GM12878 (cell line): ENCODE data around the gene C19orf44. TPM values are rescaled to one million over a fixed set of nuclear protein-coding genes. Genes with fewer than 3 reads are reported as not detected.
"Not testable (repeated sequence)": the region's sequence is repeated elsewhere in the genome, so short reads cannot be mapped to it uniquely, and the experiment has no call there.

Experiments
- ATAC-seq: fragments of 200-7000 bp; cut with Tn5 transposase; 3 replicates; pipeline ENCODE4 v1.9.1; 2020; ENCODE audit warnings: mild to moderate bottlenecking, moderate library complexity
- BruUV-seq: library from RNA; stranded (reverse); fragments of 400-500 nt; replicated peaks from 2 replicates; lab custom pipeline; 2021; lab: Mats Ljungman, UMichigan
- CTCF ChIA-PET: fragments of 300-600 bp; sonication (Branson Sonifier 250); formaldehyde crosslinking; extraction: SDS; loops from one replicate; lab custom pipeline; 2021; ENCODE audit warnings: inconsistent platforms; lab: Yijun Ruan, JAX
- POLR2A ChIA-PET: fragments of 350-600 bp; formaldehyde crosslinking; extraction: SDS; loops from one replicate; lab custom pipeline; 2021; ENCODE audit warnings: inconsistent platforms; lab: Charles Lee
- RAD21 ChIA-PET: fragments of 300-600 bp; sonication (Branson Sonifier 250); formaldehyde crosslinking; loops from one replicate; lab custom pipeline; 2023; ENCODE audit warnings: antibody characterized with exemption; ENCODE audit not compliant: unreplicated experiment; lab: Charles Lee
- SMC1A ChIA-PET: fragments of 300-600 bp; sonication (Branson Sonifier 250); formaldehyde crosslinking; loops from one replicate; lab custom pipeline; 2023; ENCODE audit not compliant: unreplicated experiment, uncharacterized antibody; lab: Charles Lee
- DNase-seq: peaks from one replicate; pipeline ENCODE4 v3.0.0-alpha.2; 2011; ENCODE audit warnings: low read depth, low spot score
- FAIRE-seq: peaks from 3 replicates; lab custom pipeline; 2011; peaks lifted over from hg19 to GRCh38; lab: Jason Lieb, UNC
- H2AFZ ChIP-seq: 2 replicates; pipeline ENCODE4 v1.6.0; 2011; ENCODE audit warnings: low read depth, low read length, control low read depth; ENCODE audit not compliant: control insufficient read depth
- H3K27ac ChIP-seq: 2 replicates; pipeline ENCODE4 v1.5.1; 2011; ENCODE audit warnings: control low read depth; ENCODE audit not compliant: control insufficient read depth, insufficient read depth
- H3K27me3 ChIP-seq, 2 experiments: replicated peaks in 1 of 2; 2 replicates each; pipeline versions ENCODE4 v1.6.0 to v1.6.1; 2011; ENCODE audit warnings: low read length in 1 of 2; ENCODE audit not compliant: control insufficient read depth in 2 of 2, insufficient read depth in 2 of 2
- H3K36me3 ChIP-seq, 2 experiments: 2 replicates each; pipeline ENCODE4 v1.5.1; 2011; ENCODE audit warnings: low read length in 1 of 2; ENCODE audit not compliant: control insufficient read depth in 2 of 2, insufficient read depth in 2 of 2
- H3K4me1 ChIP-seq: 2 replicates; pipeline ENCODE4 v1.6.1; 2011; ENCODE audit warnings: mild to moderate bottlenecking, low read length, moderate library complexity, mixed read lengths; ENCODE audit not compliant: control insufficient read depth, insufficient read depth
- H3K4me2 ChIP-seq: 2 replicates; pipeline ENCODE4 v1.6.0; 2011; ENCODE audit warnings: control low read depth; ENCODE audit not compliant: control insufficient read depth, insufficient read depth
- H3K4me3 ChIP-seq: fragments of 200-600 bp; sonication (generic); 2 replicates; pipeline ENCODE4 v1.5.1; 2016
- H3K79me2 ChIP-seq: 2 replicates; pipeline ENCODE4 v1.6.0; 2011; ENCODE audit warnings: low read length; ENCODE audit not compliant: control insufficient read depth, insufficient read depth
- H3K9ac ChIP-seq: 2 replicates; pipeline ENCODE4 v1.8.0; 2011; ENCODE audit warnings: low read length, control low read depth, mixed read lengths; ENCODE audit not compliant: control insufficient read depth, insufficient read depth
- H3K9me3 ChIP-seq: replicated peaks from 3 replicates; pipeline ENCODE4 v1.5.1; 2011; ENCODE audit warnings: mild to moderate bottlenecking, low read length; ENCODE audit not compliant: control insufficient read depth, insufficient read depth
- H4K20me1 ChIP-seq: 2 replicates; pipeline ENCODE4 v1.6.0; 2011; ENCODE audit not compliant: control insufficient read depth, insufficient read depth
- ASH2L ChIP-seq: fragments of 300-600, 200-600 bp; sonication (generic); IDR thresholded peaks from 2 replicates; pipeline ENCODE4 v1.6.1; 2017; ENCODE audit warnings: low read depth, mild to moderate bottlenecking, borderline replicate concordance
- ATF2 ChIP-seq: IDR thresholded peaks from 2 replicates; pipeline ENCODE4 v1.6.1; 2012; ENCODE audit warnings: low read length, inconsistent platforms
- BRCA1 ChIP-seq: IDR thresholded peaks from 2 replicates; pipeline ENCODE4 v1.6.1; 2011; ENCODE audit warnings: low read depth, low read length, improper control_type of control experiment
- CEBPB ChIP-seq, 2 experiments: fragments of 150-350 bp in 1 of 2; IDR thresholded peaks; 2 replicates each; pipeline ENCODE4 v1.6.1; 2012 to 2014; ENCODE audit warnings: low read depth in 2 of 2, low read length in 2 of 2, borderline replicate concordance in 1 of 2, inconsistent platforms in 1 of 2
- E2F4 ChIP-seq: IDR thresholded peaks from 2 replicates; pipeline ENCODE4 v1.6.1; 2012; ENCODE audit warnings: low read depth, low read length, improper control_type of control experiment
- ESRRA ChIP-seq: IDR thresholded peaks from 2 replicates; pipeline ENCODE4 v1.6.1; 2012; ENCODE audit warnings: mild to moderate bottlenecking, low read length, improper control_type of control experiment
- HDGF ChIP-seq: fragments of 450-650 bp; IDR thresholded peaks from 2 replicates; pipeline ENCODE4 v1.6.1; 2016; ENCODE audit warnings: antibody characterized with exemption
- IRF4 ChIP-seq: IDR thresholded peaks from 2 replicates; pipeline ENCODE4 v1.6.1; 2011; ENCODE audit warnings: low read depth, low read length
- MEF2A ChIP-seq: IDR thresholded peaks from 2 replicates; pipeline ENCODE4 v1.6.1; 2011; ENCODE audit warnings: low read depth, mild to moderate bottlenecking, low read length, moderate library complexity; ENCODE audit not compliant: insufficient read depth
- NFXL1 ChIP-seq: fragments of 450-650 bp; IDR thresholded peaks from 2 replicates; pipeline ENCODE4 v1.6.1; 2017; ENCODE audit warnings: antibody characterized with exemption, mild to moderate bottlenecking, borderline replicate concordance
- RB1 ChIP-seq: fragments of 450-650 bp; formaldehyde crosslinking; IDR thresholded peaks from 2 replicates; pipeline ENCODE4 v1.6.1; 2017; ENCODE audit warnings: mild to moderate bottlenecking, borderline replicate concordance
- RCOR1 ChIP-seq: conservative IDR thresholded peaks from 2 replicates; pipeline ENCODE4 v1.6.1; 2012; ENCODE audit warnings: low read depth, low read length, improper control_type of control experiment
- TBL1XR1 ChIP-seq: IDR thresholded peaks from 2 replicates; pipeline ENCODE4 v1.6.1; 2012; ENCODE audit warnings: low read depth, low read length, improper control_type of control experiment
- TCF12 ChIP-seq: IDR thresholded peaks from 2 replicates; pipeline ENCODE4 v1.6.1; 2011; ENCODE audit warnings: low read depth, mild to moderate bottlenecking, low read length
- USF2 ChIP-seq: IDR thresholded peaks from 2 replicates; pipeline ENCODE4 v1.6.1; 2011; ENCODE audit warnings: low read depth, low read length, improper control_type of control experiment, borderline replicate concordance
- ZNF24 ChIP-seq: fragments of 450-650 bp; IDR thresholded peaks from 2 replicates; pipeline ENCODE4 v1.6.1; 2017; ENCODE audit warnings: antibody characterized with exemption, mild to moderate bottlenecking
- WGBS: methylation state at CpG from one replicate; pipeline ENCODE4 v1.1.6; 2016; ENCODE audit warnings: low lambda C conversion rate; ENCODE audit not compliant: insufficient replicate concordance, insufficient coverage; ENCODE audit errors: missing lambda C conversion rate; 5-methylcytosine and 5-hydroxymethylcytosine counted together
- in situ Hi-C: fragments of 300-500 bp; cut with MboI; formaldehyde crosslinking; loops from 9 replicates; pipeline ENCODE4 v1.14.3; 2018; ENCODE audit warnings: mixed read lengths
- intact Hi-C: fragments of 100-400 bp; cut with micrococcal nuclease; formaldehyde crosslinking; loops from one replicate; pipeline ENCODE4 v1.14.2; 2022; ENCODE audit not compliant: unreplicated experiment
- polyA plus RNA-seq, 11 experiments: library from polyadenylated mRNA; depleted of rRNA in 4 of 11; unstranded in 6 of 11; stranded (reverse) in 5 of 11; fragments of >200 nt; fragmentation: Nextera tagmentation in 4 of 11; fragmentation: Illumina TruSeq in 1 of 11; extraction: Ambion mirVana in 4 of 11; extraction: Trizol in 1 of 11; gene quantifications; 1 replicate in 1 of 11; 2 replicates in 10 of 11; pipeline versions ENCODE4 v1.2.1 to v1.2.3, GENCODE V29; 2011 to 2016; ENCODE audit warnings: inconsistent platforms in 2 of 11, missing spikeins in 2 of 11, low read depth in 1 of 11
- total RNA-seq, 4 experiments: library from RNA; depleted of rRNA in 3 of 4; stranded (reverse); fragments of >200 nt in 3 of 4; fragmentation: Illumina TruSeq in 1 of 4; extraction: Trizol in 1 of 4; gene quantifications; 2 replicates each; pipeline versions ENCODE4 v1.2.1 to v1.2.3, GENCODE V29; 2013 to 2021

C19orf44 gene
- total and polyA plus RNA-seq, 10 of the 15 experiments (the other 5 are each of a cell fraction or from before 2014, with no cell fraction given), result 0.26 to 5.2 (median 3.6) TPM

- Histone ChIP-seq H3K27me3 (no peaks in the 10 kb centered on the region), H4K20me1 (no peaks in the 10 kb centered on the region), H3K27ac (0 out of 2 replicates have a peak overlapping the region, but pooled peaks have one; percentile 84), H3K4me2 (peak overlapping the region; percentile 1; the same call in 1 of the 2 replicates), H3K4me3 (no peak overlapping the region), H3K36me3 (peaks cover 0 to 6% of the 10 kb centered on the region in 2 experiments), H3K9ac (no peak overlapping the region), H3K4me1 (peaks cover 38% of the 10 kb centered on the region), H3K9me3 (no peaks in the 10 kb centered on the region), H3K79me2 (peaks cover 17% of the 10 kb centered on the region), H2AFZ (no peak overlapping the region)
- ChIA-PET SMC1A (interaction anchor here (0.5 to 1.7 kb wide), 5 partner anchors 25 to 125 kb away, joined by 3 to 4 read pairs (median 3); no protein-coding TSS in a partner anchor), RAD21 (interaction anchor here (0.5 to 0.8 kb wide), 3 partner anchors 63 to 821 kb away, joined by 3 to 4 read pairs (median 4); no protein-coding TSS in a partner anchor), POLR2A (interaction anchor here (0.6 to 1.3 kb wide), 4 partner anchors 18 to 78 kb away, joined by 3 read pairs; no protein-coding TSS in a partner anchor), CTCF (interaction anchor here (1.3 kb wide), 1 partner anchor 171 kb away, joined by 4 read pairs; the partner anchor contains the start of gene NWD1)
- in situ Hi-C loops, result no loop called here
- no peak for FAIRE-seq
- WGBS, result 98% methylated on average over 4 of the region's 4 CpGs
- BruUV-seq, result no TSS peak
- ATAC-seq, result no peak
- intact Hi-C loops, result loop anchor here (10.0 kb wide), 1 partner anchor 104 kb away; no protein-coding TSS in a partner anchor
- TF ChIP-seq CEBPB (IDR thresholded peaks at IDR 0.05; ENCODE audit: borderline replicate concordance in 1 of 2, low read depth in 2 of 2, low read length in 2 of 2), result no peak
- TF ChIP-seq ESRRA, result no peak
- TF ChIP-seq IRF4, result no peak
- no peak for TF ChIP-seq HDGF
- no peak for TF ChIP-seq TCF12
- TF ChIP-seq NFXL1, result no peak
- TF ChIP-seq ATF2, result no peak
- no peak for TF ChIP-seq USF2
- TF ChIP-seq E2F4, result no peak
- no peak for TF ChIP-seq BRCA1
- TF ChIP-seq TBL1XR1, result no peak
- TF ChIP-seq RB1, result no peak
- TF ChIP-seq MEF2A, result no peak
- TF ChIP-seq ASH2L, result no peak
- no peak for TF ChIP-seq RCOR1
- no peak for TF ChIP-seq ZNF24
- no peak for DNase-seq
Measured at GRCh38 chr19:16548956-16549355, 52.8 kb downstream of the C19orf44 start.

- RAD21 ChIA-PET, H4K20me1 ChIP-seq, in situ Hi-C loops, H3K9me3 ChIP-seq, H3K4me3 ChIP-seq, ATAC-seq, H3K4me2 ChIP-seq, H2AFZ ChIP-seq, H3K79me2 ChIP-seq, H3K9ac ChIP-seq, H3K27me3 ChIP-seq, FAIRE-seq, intact Hi-C loops, H3K27ac ChIP-seq, DNase-seq: not testable (repeated sequence)
- SMC1A ChIA-PET, result interaction anchor here (0.7 kb wide), 1 partner anchor 466 kb away, joined by 4 read pairs; no protein-coding TSS in a partner anchor
- peaks cover 32% of the 10 kb centered on the region for H3K4me1 ChIP-seq
- CTCF ChIA-PET, result interaction anchor here (0.6 kb wide), 1 partner anchor 462 kb away, joined by 4 read pairs; no protein-coding TSS in a partner anchor
- BruUV-seq, result TSS peak; percentile 49
- peaks cover 6 to 14% of the 10 kb centered on the region in 2 experiments for H3K36me3 ChIP-seq
- WGBS, result 83% methylated on average over 6 of the region's 6 CpGs
- POLR2A ChIA-PET, result interaction anchor here (0.6 to 0.7 kb wide), 2 partner anchors 46 to 1289 kb away, joined by 3 read pairs; no protein-coding TSS in a partner anchor
Measured at GRCh38 chr19:16551902-16552301, 55.7 kb downstream of the C19orf44 start.
